SK-N-SH treated with all-trans-retinoic acid at 6 μM for 48 hours (cell line): ENCODE measurements around the gene GPR137B.

Experiments
- ARNTL ChIP-seq: fragments of 450-650 bp; formaldehyde crosslinking; IDR thresholded peaks from 2 replicates; pipeline ENCODE4 v1.5.0; 2020; ENCODE audit warnings: low read depth, mild to moderate bottlenecking, moderate library complexity, borderline replicate concordance
- GLIS3 ChIP-seq: fragments of 250-450 bp; sonication (Bioruptor Pico); IDR thresholded peaks from 2 replicates; pipeline ENCODE4 v1.5.0; 2020; ENCODE audit warnings: mild to moderate bottlenecking, moderate library complexity
- ISL1 ChIP-seq: fragments of 250-450 bp; sonication (Bioruptor Pico); IDR thresholded peaks from 2 replicates; pipeline ENCODE4 v2.1.2; 2022; ENCODE audit warnings: mild to moderate bottlenecking, moderate library complexity
- TOX ChIP-seq: fragments of 250-450 bp; sonication (Bioruptor Pico); IDR thresholded peaks from 2 replicates; pipeline ENCODE4 v1.8.0; 2021; ENCODE audit warnings: mild to moderate bottlenecking, moderate library complexity, borderline replicate concordance
- ZFP3 ChIP-seq: fragments of 250-450 bp; sonication (Bioruptor Pico); IDR thresholded peaks from 2 replicates; pipeline ENCODE4 v1.5.0; 2020; ENCODE audit warnings: mild to moderate bottlenecking, moderate library complexity
- ZNF565 ChIP-seq: fragments of 450-650 bp; formaldehyde crosslinking; conservative IDR thresholded peaks from 2 replicates; pipeline ENCODE4 v1.5.0; 2020; ENCODE audit warnings: low read depth, mild to moderate bottlenecking, moderate library complexity
- ZNF70 ChIP-seq: fragments of 450-650 bp; formaldehyde crosslinking; IDR thresholded peaks from 2 replicates; pipeline ENCODE4 v1.5.0; 2020; ENCODE audit warnings: mild to moderate bottlenecking, moderate library complexity
- ZNF8 ChIP-seq: fragments of 450-650 bp; formaldehyde crosslinking; IDR thresholded peaks from 2 replicates; pipeline ENCODE4 v1.5.0; 2020; ENCODE audit warnings: mild to moderate bottlenecking, moderate library complexity
- TF ChIP-seq, protein P1 (sequence below): fragments of 250-450 bp; sonication (Bioruptor Pico); IDR thresholded peaks from 2 replicates; pipeline ENCODE4 v1.8.0; 2020; ENCODE audit warnings: mild to moderate bottlenecking, moderate library complexity, borderline replicate concordance
- TF ChIP-seq, protein P2 (sequence below): fragments of 250-450 bp; sonication (Bioruptor Pico); IDR thresholded peaks from 2 replicates; pipeline ENCODE4 v1.5.0; 2020; ENCODE audit warnings: mild to moderate bottlenecking, moderate library complexity
- TF ChIP-seq, protein P3 (sequence below): fragments of 250-450 bp; sonication (Bioruptor Pico); IDR thresholded peaks from 2 replicates; pipeline ENCODE4 v1.5.1; 2020; ENCODE audit warnings: low read depth, mild to moderate bottlenecking, moderate library complexity
- TF ChIP-seq, protein P4 (sequence below): fragments of 250-450 bp; sonication (Bioruptor Pico); IDR thresholded peaks from 2 replicates; pipeline ENCODE4 v1.5.1; 2021; ENCODE audit warnings: mild to moderate bottlenecking, moderate library complexity

DNA sequence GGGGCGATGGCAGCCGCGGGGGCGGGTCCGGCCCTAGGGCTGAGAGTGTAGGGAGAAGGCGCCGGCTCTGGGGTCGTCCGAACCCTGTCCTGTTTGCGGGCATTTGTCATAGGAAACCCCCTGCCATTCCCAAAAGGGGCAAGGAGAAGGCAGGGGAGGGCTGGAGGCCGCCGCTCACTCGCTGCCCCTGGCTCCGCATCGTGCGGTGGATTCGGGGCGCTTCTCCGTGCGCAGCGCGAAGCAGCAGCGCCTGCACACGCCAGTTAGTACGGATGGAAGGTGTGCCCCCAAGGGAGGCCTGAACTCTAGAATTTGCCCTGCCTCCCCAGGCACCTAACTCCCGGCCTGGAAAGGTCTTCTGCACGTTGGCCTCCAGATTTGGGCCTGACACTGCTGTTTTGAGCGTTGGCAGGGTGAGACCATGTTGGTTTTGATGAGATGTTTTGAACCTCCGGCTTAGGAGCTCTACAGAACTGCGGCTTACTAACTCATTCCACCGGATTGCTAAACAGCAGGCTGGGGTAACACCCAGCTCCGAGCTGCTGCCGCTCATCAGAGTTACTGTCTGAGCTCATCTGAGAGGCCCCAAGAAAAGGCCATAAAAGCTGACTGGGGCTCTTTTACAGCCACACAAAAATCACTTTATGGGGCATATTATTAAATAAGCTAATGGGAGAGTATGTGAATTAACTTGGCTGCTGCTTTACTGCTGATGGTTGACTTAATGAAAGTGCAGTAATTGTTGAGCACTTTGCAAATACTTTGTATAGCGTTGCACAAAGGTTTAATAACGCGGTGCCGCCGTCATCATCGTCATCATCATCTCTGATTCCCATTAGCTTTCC lies 987 bp downstream of the GPR137B start:
- TF ChIP-seq ZFP3 (CRISPR knock-in tag) (no peak), ISL1 (CRISPR knock-in tag) (no peak), ZNF565 (CRISPR knock-in tag) (no peak), GLIS3 (no peak), ZNF8 (CRISPR knock-in tag) (no peak), TOX (CRISPR knock-in tag) (no peak), ZNF70 (CRISPR knock-in tag) (no peak), ARNTL (no peak)
- TF ChIP-seq, protein P1, sequence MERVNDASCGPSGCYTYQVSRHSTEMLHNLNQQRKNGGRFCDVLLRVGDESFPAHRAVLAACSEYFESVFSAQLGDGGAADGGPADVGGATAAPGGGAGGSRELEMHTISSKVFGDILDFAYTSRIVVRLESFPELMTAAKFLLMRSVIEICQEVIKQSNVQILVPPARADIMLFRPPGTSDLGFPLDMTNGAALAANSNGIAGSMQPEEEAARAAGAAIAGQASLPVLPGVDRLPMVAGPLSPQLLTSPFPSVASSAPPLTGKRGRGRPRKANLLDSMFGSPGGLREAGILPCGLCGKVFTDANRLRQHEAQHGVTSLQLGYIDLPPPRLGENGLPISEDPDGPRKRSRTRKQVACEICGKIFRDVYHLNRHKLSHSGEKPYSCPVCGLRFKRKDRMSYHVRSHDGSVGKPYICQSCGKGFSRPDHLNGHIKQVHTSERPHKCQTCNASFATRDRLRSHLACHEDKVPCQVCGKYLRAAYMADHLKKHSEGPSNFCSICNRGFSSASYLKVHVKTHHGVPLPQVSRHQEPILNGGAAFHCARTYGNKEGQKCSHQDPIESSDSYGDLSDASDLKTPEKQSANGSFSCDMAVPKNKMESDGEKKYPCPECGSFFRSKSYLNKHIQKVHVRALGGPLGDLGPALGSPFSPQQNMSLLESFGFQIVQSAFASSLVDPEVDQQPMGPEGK (CRISPR knock-in tag) = no peak
- TF ChIP-seq, protein P2, sequence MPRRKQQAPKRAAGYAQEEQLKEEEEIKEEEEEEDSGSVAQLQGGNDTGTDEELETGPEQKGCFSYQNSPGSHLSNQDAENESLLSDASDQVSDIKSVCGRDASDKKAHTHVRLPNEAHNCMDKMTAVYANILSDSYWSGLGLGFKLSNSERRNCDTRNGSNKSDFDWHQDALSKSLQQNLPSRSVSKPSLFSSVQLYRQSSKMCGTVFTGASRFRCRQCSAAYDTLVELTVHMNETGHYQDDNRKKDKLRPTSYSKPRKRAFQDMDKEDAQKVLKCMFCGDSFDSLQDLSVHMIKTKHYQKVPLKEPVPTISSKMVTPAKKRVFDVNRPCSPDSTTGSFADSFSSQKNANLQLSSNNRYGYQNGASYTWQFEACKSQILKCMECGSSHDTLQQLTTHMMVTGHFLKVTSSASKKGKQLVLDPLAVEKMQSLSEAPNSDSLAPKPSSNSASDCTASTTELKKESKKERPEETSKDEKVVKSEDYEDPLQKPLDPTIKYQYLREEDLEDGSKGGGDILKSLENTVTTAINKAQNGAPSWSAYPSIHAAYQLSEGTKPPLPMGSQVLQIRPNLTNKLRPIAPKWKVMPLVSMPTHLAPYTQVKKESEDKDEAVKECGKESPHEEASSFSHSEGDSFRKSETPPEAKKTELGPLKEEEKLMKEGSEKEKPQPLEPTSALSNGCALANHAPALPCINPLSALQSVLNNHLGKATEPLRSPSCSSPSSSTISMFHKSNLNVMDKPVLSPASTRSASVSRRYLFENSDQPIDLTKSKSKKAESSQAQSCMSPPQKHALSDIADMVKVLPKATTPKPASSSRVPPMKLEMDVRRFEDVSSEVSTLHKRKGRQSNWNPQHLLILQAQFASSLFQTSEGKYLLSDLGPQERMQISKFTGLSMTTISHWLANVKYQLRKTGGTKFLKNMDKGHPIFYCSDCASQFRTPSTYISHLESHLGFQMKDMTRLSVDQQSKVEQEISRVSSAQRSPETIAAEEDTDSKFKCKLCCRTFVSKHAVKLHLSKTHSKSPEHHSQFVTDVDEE (CRISPR knock-in tag) = no peak
- TF ChIP-seq, protein P3, sequence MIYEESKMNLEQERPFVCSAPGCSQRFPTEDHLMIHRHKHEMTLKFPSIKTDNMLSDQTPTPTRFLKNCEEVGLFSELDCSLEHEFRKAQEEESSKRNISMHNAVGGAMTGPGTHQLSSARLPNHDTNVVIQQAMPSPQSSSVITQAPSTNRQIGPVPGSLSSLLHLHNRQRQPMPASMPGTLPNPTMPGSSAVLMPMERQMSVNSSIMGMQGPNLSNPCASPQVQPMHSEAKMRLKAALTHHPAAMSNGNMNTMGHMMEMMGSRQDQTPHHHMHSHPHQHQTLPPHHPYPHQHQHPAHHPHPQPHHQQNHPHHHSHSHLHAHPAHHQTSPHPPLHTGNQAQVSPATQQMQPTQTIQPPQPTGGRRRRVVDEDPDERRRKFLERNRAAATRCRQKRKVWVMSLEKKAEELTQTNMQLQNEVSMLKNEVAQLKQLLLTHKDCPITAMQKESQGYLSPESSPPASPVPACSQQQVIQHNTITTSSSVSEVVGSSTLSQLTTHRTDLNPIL (CRISPR knock-in tag) = no peak
- TF ChIP-seq, protein P4, sequence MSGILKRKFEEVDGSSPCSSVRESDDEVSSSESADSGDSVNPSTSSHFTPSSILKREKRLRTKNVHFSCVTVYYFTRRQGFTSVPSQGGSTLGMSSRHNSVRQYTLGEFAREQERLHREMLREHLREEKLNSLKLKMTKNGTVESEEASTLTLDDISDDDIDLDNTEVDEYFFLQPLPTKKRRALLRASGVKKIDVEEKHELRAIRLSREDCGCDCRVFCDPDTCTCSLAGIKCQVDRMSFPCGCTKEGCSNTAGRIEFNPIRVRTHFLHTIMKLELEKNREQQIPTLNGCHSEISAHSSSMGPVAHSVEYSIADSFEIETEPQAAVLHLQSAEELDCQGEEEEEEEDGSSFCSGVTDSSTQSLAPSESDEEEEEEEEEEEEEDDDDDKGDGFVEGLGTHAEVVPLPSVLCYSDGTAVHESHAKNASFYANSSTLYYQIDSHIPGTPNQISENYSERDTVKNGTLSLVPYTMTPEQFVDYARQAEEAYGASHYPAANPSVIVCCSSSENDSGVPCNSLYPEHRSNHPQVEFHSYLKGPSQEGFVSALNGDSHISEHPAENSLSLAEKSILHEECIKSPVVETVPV (CRISPR knock-in tag) = no peak
